ENCODE measurements around the gene OR4D9. TPM values are rescaled to one million over a fixed set of nuclear protein-coding genes. Genes with fewer than 3 reads are reported as not detected.
"Not testable (repeated sequence)": the region's sequence is repeated elsewhere in the genome, so short reads cannot be mapped to it uniquely, and the experiment has no call there.

Gene OR4D9
- total RNA-seq, 3 donors from 2014 or later (not counting 1 experiment from before 2014, with no cell fraction given): not detected

GRCh38 chr11:59528711-59529110 lies 17.4 kb downstream of the OR4D9 start:
- peaks cover 7 to 9% of the 10 kb centered on the region in 2 donors for H3K4me1 Mint-ChIP-seq
- TF ChIP-seq CTCF (IDR thresholded peaks at IDR 0.05): no peak
- WGBS (ENCODE audit: insufficient coverage): 88% methylated on average over 7 of the region's 7 CpGs
- no peak overlapping the region for H3K4me3 Mint-ChIP-seq
- Histone ChIP-seq H3K36me3 (ENCODE audit: control insufficient read depth, insufficient read depth, low read length) (no peaks in the 10 kb centered on the region), H3K27ac (ENCODE audit: low read length) (no peak overlapping the region), H3K4me3 (ENCODE audit: low read length) (no peak overlapping the region), H3K9me3 (ENCODE audit: control insufficient read depth, insufficient read depth, low read length) (no peaks in the 10 kb centered on the region), H3K4me1 (ENCODE audit: control insufficient read depth, insufficient read depth, low read length) (no peaks in the 10 kb centered on the region), H3K27me3 (ENCODE audit: control insufficient read depth, insufficient read depth, low read length) (no peaks in the 10 kb centered on the region)
- ATAC-seq: no peak
- no peaks in the 10 kb centered on the region for H3K36me3 Mint-ChIP-seq
- peaks cover 10 to 15% of the 10 kb centered on the region in 2 donors for H3K27me3 Mint-ChIP-seq (ENCODE audit: low read depth in 2 of 2)
- intact Hi-C loops (cut with micrococcal nuclease): no loop called here
- H3K9me3 Mint-ChIP-seq: no peaks in the 10 kb centered on the region
- no peak for DNase-seq
- no peak overlapping the region for H3K27ac Mint-ChIP-seq

GRCh38 chr11:59532620-59533019 lies 21.3 kb downstream of the OR4D9 start:
- TF ChIP-seq CTCF (IDR thresholded peaks at IDR 0.05): no peak
- H3K9me3 Mint-ChIP-seq: no peaks in the 10 kb centered on the region
- no peaks in the 10 kb centered on the region for H3K9me3 ChIP-seq (ENCODE audit: control insufficient read depth, insufficient read depth, low read length)
- intact Hi-C loops (cut with micrococcal nuclease): no loop called here
- H3K4me1 ChIP-seq (ENCODE audit: control insufficient read depth, insufficient read depth, low read length): no peaks in the 10 kb centered on the region
- WGBS (ENCODE audit: insufficient coverage): 78% methylated on average over 2 of the region's 2 CpGs
- no peaks in the 10 kb centered on the region for H3K27me3 ChIP-seq (ENCODE audit: control insufficient read depth, insufficient read depth, low read length)
- H3K27ac Mint-ChIP-seq: no peak overlapping the region
- H3K4me3 Mint-ChIP-seq: no peak overlapping the region
- H3K4me3 ChIP-seq (ENCODE audit: low read length): no peak overlapping the region
- H3K27me3 Mint-ChIP-seq (ENCODE audit: low read depth in 2 of 2): peaks cover 0 to 4% of the 10 kb centered on the region in 2 donors
- no peaks in the 10 kb centered on the region for H3K36me3 ChIP-seq (ENCODE audit: control insufficient read depth, insufficient read depth, low read length)
- ATAC-seq (no peak), DNase-seq (no peak)
- no peak overlapping the region for H3K27ac ChIP-seq (ENCODE audit: low read length)
- no peaks in the 10 kb centered on the region for H3K36me3 Mint-ChIP-seq
- H3K4me1 Mint-ChIP-seq: peaks cover 16 to 17% of the 10 kb centered on the region in 2 donors

- peaks cover 0 to 4% of the 10 kb centered on the region in 2 donors for H3K27me3 Mint-ChIP-seq (ENCODE audit: low read depth in 2 of 2)
- TF ChIP-seq CTCF (IDR thresholded peaks at IDR 0.05): no peak
Observed at GRCh38 chr11:59534676-59535075, 23.3 kb downstream of the OR4D9 start.

GRCh38 chr11:59542142-59542810 lies 30.9 kb downstream of the OR4D9 start:
- H3K27ac Mint-ChIP-seq: no peak overlapping the region
- no peaks in the 10 kb centered on the region for H3K9me3 Mint-ChIP-seq

More at GRCh38 chr11:59534676-59535075, 23.3 kb downstream of the OR4D9 start:
- H3K4me3 ChIP-seq (ENCODE audit: low read length): no peak overlapping the region
- intact Hi-C loops (cut with micrococcal nuclease): no loop called here
- no peaks in the 10 kb centered on the region for H3K9me3 ChIP-seq (ENCODE audit: control insufficient read depth, insufficient read depth, low read length)
- no peaks in the 10 kb centered on the region for H3K36me3 ChIP-seq (ENCODE audit: control insufficient read depth, insufficient read depth, low read length)
- Mint-ChIP-seq H3K4me1 (peaks cover 17 to 19% of the 10 kb centered on the region in 2 donors), H3K4me3 (no peak overlapping the region), H3K27ac (no peak overlapping the region), H3K9me3 (no peaks in the 10 kb centered on the region), H3K36me3 (no peaks in the 10 kb centered on the region)
- H3K27me3 ChIP-seq (ENCODE audit: control insufficient read depth, insufficient read depth, low read length): no peaks in the 10 kb centered on the region
- WGBS (ENCODE audit: insufficient coverage): 100% methylated on average over 1 of the region's 1 CpG
- no peak for ATAC-seq
- no peaks in the 10 kb centered on the region for H3K4me1 ChIP-seq (ENCODE audit: control insufficient read depth, insufficient read depth, low read length)
- DNase-seq: no peak
- no peak overlapping the region for H3K27ac ChIP-seq (ENCODE audit: low read length)

GRCh38 chr11:59543713-59544112 lies 32.4 kb downstream of the OR4D9 start:
- WGBS (ENCODE audit: insufficient coverage): no CpG with 5 or more reads among the region's 3 CpGs
- DNase-seq; H3K4me3 ChIP-seq (ENCODE audit: low read length); H3K36me3 Mint-ChIP-seq; H3K9me3 ChIP-seq (ENCODE audit: control insufficient read depth, insufficient read depth, low read length); H3K27ac ChIP-seq (ENCODE audit: low read length); ATAC-seq; H3K27me3 ChIP-seq (ENCODE audit: control insufficient read depth, insufficient read depth, low read length); H3K4me3 Mint-ChIP-seq; H3K4me1 Mint-ChIP-seq; H3K9me3 Mint-ChIP-seq; H3K4me1 ChIP-seq (ENCODE audit: control insufficient read depth, insufficient read depth, low read length); intact Hi-C loops (cut with micrococcal nuclease); H3K27ac Mint-ChIP-seq; H3K36me3 ChIP-seq (ENCODE audit: control insufficient read depth, insufficient read depth, low read length): not testable (repeated sequence)
- peaks cover 6 to 16% of the 10 kb centered on the region in 2 donors for H3K27me3 Mint-ChIP-seq (ENCODE audit: low read depth in 2 of 2)

More at GRCh38 chr11:59542142-59542810, 30.9 kb downstream of the OR4D9 start:
- peaks cover 6 to 16% of the 10 kb centered on the region in 2 donors for H3K27me3 Mint-ChIP-seq (ENCODE audit: low read depth in 2 of 2)
- no peak overlapping the region for H3K4me3 Mint-ChIP-seq
- WGBS (ENCODE audit: insufficient coverage): 86% methylated on average over 3 of the region's 3 CpGs
- no peaks in the 10 kb centered on the region for H3K36me3 ChIP-seq (ENCODE audit: control insufficient read depth, insufficient read depth, low read length)
- no peak for ATAC-seq
- no peaks in the 10 kb centered on the region for H3K36me3 Mint-ChIP-seq
- H3K4me1 Mint-ChIP-seq: peaks cover 5 to 6% of the 10 kb centered on the region in 2 donors
- no peaks in the 10 kb centered on the region for H3K27me3 ChIP-seq (ENCODE audit: control insufficient read depth, insufficient read depth, low read length)
- no peak for DNase-seq
- TF ChIP-seq CTCF (IDR thresholded peaks at IDR 0.05): no peak
- H3K9me3 ChIP-seq (ENCODE audit: control insufficient read depth, insufficient read depth, low read length): no peaks in the 10 kb centered on the region
- no peak overlapping the region for H3K4me3 ChIP-seq (ENCODE audit: low read length)
- intact Hi-C loops (cut with micrococcal nuclease): no loop called here
- no peaks in the 10 kb centered on the region for H3K4me1 ChIP-seq (ENCODE audit: control insufficient read depth, insufficient read depth, low read length)
- H3K27ac ChIP-seq (ENCODE audit: low read length): no peak overlapping the region
